ENCODE measurements around the gene CYB561.
A peak's percentile ranks its signal among the peaks of the same experiment; 100 is the strongest.

Gene CYB561

GRCh38 chr17:63438092-63439051 lies 7.7 kb downstream of the CYB561 start:
- no peak overlapping the region for H3K4me3 ChIP-seq (ENCODE audit: low read depth, low read length)
- no peak for TF ChIP-seq CTCF (IDR thresholded peaks at IDR 0.05; ENCODE audit: borderline replicate concordance, insufficient read depth, low read depth, low read length)

- no peak for TF ChIP-seq CTCF (IDR thresholded peaks at IDR 0.05; ENCODE audit: borderline replicate concordance, insufficient read depth, low read depth, low read length)
- no peak overlapping the region for H3K4me3 ChIP-seq (ENCODE audit: low read depth, low read length)
These were observed 8.6 kb downstream of the CYB561 start for GRCh38 chr17:63437287-63438091.

- H3K4me3 ChIP-seq (ENCODE audit: low read depth, low read length) = no peak overlapping the region
- TF ChIP-seq CTCF (IDR thresholded peaks at IDR 0.05; ENCODE audit: borderline replicate concordance, insufficient read depth, low read depth, low read length) = no peak
These were observed 9.5 kb downstream of the CYB561 start for GRCh38 chr17:63436523-63437110.

GRCh38 chr17:63435681-63436522 lies 10.2 kb downstream of the CYB561 start:
- H3K4me3 ChIP-seq (ENCODE audit: low read depth, low read length) = no peak overlapping the region
- TF ChIP-seq CTCF (IDR thresholded peaks at IDR 0.05; ENCODE audit: borderline replicate concordance, insufficient read depth, low read depth, low read length) = peak; percentile 55

- peak; percentile 14; the same call in 1 of the 2 replicates for TF ChIP-seq CTCF (IDR thresholded peaks at IDR 0.05; ENCODE audit: borderline replicate concordance, insufficient read depth, low read depth, low read length)
- H3K4me3 ChIP-seq (ENCODE audit: low read depth, low read length) = no peak overlapping the region
These were observed 11.0 kb downstream of the CYB561 start for GRCh38 chr17:63434951-63435571.

Measured in GM12875 (cell line).